SKM-1 (cell line): ENCODE data around the gene BDKRB2.

Source experiments
- DNase-seq: peaks from one replicate; lab custom pipeline; 2025; ENCODE audit not compliant: unreplicated experiment; lab: John Stamatoyannopoulos, UW

The BDKRB2 gene

DNA sequence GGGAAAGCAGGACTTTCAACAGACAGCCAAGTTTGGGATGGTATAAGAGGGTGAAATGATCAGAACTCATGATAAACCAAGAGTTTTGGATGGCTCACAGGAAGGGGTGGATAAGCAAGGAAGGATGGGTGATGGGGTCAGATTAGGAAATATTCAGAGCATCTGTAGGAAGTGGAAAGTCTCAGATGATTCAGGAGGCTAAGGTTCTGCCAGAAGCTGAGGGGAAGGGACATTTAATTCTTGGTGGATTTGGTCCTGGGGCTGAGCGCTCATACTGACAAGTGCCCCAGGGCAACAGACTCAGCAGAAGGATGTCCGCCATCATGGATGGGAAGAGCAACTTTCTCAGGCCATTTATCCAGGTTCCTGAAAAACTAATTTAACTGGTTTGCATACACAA is 28.4 kb upstream of the BDKRB2 start:
- DNase-seq, result no peak

DNA sequence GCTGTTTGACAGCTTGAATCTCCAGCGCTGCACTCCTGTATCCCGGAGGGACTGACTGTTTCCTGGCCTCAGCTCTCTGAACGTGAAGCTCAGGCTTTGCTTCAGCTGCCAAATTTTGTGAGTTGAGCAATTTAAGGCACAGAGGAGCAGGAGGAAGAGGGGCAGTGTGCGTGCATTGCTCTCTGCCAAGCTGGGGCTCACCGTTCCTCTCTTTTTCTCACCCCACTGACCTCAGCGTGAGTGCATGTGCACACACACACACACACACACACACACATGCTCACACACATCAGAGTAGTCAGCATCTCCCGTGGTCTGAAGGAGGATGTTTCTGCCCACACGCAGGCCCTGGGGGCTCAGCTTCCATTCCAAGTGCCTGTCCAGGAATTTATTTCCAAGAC is 27.8 kb upstream of the BDKRB2 start:
- no peak for DNase-seq

DNA sequence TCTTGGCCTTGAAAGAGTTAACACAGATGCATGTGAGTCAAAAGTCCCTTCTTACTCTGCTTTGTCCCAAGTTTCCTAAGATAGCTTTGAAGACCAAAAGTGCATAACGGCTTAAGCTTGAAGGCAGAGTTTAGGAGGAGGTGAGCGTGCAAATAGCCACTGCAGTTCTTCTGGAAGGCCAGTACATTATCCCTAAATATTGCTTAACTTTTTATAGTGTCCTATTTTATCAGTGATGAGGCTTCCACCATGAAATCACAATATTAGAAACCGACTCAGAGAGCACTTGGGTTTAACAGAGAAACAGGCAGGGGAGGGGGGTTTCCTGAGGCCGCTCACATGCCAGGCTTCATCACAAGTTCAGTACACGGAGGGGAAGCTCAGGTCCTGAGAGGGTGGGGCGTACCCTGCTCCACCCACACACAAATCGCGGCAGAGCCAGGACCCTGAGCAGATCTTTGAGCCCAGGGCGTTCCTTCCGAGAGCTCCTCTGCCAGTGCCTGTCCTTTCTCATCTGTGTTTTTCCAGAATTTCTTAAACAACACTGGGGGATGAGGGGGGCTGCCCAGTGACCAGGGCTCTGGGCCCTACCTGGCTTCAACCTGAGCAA is 26.8 kb upstream of the BDKRB2 start:
- DNase-seq, result no peak

DNA sequence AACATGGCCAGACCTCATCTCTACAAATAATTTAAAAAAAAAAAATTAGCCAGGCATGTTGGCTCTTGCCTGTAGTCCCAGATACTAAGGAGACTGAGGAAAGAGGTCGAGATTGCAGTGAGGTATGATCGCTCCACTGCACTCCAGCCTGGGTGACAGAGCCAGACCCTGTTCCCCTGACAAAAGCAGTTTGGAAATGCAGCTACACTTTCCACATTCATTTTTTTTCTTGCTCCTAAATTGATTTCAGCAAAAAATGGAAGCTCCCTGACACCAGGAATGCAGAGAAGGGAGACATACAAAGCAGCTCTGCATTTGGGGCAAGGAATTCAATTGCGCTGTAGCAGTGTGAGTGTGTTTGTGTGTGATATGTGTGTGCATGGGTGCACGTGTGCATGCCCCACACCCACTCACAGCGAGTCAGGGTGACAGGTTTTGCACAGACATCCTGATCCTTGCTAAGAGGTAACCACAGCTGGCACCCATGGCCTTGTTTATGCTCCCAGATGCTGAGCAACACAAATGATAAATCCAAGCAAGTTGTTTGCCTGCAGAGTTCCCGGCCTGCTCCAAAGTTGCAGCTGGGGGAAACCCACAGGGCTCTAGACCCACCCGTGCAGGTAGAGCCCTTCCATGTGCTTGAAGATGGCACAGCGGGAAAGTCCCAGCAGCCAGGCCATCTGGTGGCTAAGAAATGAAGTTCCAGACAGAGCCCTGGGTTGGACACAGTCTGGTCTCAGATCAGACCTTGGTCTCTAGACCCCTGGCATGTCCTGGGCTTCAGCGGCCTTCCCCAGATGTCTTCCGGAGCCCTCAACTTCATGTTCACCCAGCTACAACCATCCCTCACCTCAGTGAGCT is 25.9 kb upstream of the BDKRB2 start:
- DNase-seq, result no peak

DNA sequence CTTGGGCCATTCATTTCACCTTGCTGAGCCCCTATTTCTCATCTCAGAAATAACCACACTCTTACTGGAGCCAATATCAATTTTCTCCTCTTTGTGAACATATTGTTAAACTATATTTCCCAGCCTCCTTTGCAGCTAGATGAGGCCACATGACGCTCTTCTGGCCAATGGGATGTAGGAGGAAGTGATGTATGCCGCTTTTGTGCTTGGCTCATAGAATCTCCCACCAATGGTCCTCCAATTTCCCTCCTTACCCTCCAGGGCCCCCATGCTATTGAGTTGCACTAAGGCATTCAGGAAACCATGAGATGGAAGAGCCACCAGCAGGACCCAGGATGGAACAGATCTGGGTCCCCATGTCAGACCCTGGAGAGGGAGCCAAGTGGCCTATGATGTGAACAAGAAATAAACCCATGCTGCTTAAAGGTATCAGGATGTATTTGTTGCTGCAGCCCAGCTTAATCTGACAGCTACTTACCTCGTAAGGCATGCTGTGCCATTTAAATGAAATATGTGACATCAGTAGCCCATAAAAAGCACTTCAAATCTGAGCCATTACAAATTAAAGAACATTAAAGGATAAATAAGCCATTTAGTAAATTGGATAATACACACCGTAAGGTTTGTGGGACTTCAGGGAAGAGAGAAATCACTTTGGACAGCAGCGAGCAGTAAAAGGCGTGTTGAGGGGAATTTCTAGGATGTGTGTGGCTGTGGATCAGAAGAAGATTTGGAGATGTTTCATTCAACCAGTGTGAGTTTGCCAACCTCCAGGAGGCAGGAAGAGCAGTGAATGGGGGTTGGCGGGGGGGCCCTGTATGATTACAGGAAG is 24.4 kb upstream of the BDKRB2 start:
- DNase-seq, result no peak

DNA sequence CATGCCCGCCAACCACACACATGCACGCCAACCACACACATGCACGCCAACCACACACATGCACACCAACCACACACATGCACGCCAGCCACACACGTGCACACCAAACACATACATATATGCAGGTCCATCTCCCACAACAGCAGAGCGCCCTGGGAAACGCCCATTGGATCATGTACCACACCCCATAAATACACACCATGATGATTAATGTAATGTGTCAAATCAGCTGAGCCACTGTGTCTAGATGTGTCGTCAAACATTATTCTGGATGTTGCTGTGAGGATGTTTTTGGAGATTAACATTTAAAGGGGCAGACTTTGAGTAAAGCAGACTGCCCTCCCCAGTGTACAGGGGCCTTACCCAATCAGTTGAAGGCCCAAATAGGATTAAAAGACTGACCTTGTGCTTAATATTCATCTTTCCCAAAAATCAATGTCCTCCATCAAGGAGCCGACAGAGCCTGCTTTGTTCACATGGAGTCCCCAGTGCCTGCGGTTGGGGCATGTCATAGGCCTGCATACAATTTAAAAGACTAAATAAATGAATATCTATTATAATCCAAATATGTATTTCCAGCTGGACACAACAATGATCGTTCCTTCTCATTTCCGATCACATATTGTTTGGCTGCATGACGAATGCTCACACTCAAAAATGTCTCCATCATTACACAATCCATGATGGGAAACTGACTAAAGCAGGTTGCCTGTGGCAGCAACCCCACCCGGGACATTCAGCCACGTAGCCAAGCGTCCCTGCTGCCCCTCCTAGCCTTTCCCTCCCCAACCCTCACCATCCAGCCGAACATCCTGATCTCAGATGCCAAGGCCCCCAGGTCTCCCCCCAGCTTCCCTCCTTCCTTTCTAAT is 23.2 kb upstream of the BDKRB2 start:
- no peak for DNase-seq

DNA sequence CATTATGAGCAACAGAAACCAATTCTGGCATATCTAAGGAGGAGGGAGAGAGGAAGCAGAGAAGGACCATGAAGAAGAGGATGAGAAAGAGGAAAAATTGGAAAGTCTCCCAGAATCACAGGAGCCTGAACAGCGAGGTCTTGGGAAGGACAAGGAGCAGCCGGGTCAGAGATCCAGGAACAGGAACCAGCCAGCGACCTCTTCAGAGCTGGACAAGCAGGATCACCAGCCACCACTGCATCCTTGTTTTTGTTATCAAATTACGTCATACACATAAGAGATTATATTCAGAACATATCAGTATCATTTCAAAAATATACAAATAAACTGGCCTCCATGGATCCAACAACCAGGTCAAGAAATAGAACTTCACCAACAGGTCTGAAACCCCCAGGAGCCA is 22.1 kb upstream of the BDKRB2 start:
- no peak for DNase-seq

DNA sequence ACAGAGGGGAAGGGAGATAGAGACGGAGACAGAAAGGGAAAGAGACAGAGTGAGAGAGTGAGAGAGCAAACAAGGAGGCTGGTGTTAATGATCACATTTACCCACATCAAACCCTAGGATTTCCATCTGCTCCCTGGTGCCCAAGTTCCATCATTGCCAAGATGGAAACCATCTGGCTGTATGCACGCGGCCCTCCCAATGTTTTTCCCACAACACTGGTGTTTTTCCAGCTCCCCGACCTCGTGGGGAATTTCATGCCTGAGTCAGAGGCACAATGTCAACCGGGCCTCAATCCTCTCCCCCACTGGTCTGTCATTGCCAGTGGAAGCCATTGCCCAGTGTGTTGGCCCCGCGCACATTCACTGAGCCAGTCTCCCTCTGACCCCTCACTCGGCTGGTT is 19.9 kb upstream of the BDKRB2 start:
- DNase-seq, result no peak

DNA sequence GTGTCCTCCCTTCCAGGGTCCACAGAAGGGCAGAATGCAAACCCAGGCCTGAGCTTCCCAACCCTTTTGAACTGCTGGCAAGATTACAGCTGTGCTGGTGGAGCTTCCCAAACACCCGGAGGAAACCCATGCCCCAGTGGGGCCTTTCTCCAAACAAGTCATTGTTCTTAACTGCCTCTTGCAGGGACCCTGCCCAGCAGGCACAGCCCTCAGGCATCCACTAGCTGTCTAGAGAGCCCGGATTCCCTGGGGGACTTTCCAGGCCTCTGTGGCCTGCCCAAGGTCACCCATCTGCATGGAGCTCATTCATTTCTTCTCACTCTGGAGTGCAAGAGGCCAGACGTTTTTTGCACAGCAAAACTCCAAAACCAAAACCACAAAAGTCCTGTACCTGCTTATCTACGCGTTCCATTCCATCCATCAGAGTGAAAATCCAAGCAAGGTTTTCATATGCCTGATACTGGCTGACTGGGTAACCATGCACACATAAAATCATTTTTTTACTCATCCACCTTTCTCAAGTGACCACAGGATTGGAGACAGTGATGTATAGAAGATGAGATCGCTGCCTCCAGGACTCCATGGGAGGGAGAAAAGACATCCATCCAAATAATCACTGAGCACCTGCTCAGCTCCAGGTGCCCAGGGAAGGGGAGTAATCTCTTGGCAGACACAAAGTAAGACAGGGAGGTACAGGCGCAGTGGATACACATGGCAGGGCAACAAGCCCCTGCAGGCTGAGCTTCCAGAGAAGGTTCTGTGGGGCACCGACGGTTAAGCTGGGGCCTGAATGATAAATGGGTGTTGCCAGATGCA is 17.2 kb upstream of the BDKRB2 start:
- no peak for DNase-seq

DNA sequence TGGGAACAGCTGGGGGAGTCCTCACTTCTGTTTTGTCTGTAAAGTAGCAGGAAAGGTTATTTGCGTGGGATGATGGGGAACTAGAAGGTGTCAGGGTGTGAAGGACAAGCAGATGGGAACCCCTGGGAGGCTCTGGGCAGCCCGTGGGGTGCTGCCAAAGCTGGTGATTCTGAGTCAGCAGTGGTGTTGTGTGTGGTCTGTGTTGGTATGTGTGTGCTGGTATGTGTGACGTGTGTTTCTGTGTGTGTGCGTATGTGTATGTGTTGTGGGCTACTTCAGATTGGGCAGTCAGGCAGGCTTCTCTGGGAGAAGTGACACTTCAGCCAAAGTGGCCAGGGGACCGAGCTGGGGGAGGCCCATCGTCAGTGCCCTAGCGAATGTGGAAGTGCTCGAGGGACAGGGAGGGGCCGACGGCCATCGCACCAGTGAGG is 15.3 kb upstream of the BDKRB2 start:
- no peak for DNase-seq

DNA sequence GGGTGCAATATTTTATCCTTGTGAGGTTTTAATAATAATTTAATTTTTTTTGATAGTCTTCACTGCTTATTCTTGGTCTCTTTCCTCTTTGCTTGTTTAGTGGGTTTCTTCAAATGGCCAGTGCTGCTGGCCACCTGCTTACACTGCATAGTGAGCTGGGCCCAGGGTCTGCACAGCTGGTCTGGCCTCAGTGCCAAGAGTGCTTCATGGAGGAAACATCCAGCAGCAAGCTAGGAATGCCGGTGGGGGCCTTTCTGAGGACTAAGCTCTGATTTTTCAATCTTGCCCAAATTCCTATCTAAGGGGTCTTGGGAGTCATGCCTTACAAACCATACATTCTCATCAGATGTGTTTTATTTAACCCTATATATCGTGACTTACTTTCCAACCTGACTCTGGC is 13.3 kb upstream of the BDKRB2 start:
- no peak for DNase-seq

DNA sequence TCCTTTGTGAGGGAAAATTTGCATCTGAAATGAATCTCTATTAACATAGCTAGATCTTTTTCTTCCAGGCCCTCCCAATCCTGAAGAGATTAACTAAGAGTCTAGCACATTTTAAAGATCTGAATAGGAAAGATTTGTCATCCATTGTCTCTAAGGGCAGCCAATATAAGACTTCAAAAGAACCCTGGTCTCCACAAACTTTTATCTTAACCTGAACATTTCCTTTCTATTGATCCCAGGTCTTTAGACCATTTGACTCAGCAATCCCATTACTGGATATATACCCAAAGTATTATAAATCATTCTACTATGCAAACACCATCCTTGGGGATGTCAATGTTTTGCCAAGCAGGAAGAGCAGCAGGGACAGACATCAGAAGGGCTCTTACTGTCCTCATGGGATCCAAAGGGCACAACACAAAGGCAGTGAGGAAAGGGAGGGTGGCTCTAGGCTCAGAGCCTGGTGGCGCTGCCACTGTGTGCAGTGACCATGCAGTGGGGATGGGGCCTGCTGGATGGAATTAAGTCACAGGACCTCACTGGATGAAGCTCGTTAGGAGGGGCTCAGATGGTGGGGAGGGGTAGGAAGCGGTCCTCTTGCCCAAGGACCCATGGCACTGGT is 12.7 kb upstream of the BDKRB2 start:
- no peak for DNase-seq

DNA sequence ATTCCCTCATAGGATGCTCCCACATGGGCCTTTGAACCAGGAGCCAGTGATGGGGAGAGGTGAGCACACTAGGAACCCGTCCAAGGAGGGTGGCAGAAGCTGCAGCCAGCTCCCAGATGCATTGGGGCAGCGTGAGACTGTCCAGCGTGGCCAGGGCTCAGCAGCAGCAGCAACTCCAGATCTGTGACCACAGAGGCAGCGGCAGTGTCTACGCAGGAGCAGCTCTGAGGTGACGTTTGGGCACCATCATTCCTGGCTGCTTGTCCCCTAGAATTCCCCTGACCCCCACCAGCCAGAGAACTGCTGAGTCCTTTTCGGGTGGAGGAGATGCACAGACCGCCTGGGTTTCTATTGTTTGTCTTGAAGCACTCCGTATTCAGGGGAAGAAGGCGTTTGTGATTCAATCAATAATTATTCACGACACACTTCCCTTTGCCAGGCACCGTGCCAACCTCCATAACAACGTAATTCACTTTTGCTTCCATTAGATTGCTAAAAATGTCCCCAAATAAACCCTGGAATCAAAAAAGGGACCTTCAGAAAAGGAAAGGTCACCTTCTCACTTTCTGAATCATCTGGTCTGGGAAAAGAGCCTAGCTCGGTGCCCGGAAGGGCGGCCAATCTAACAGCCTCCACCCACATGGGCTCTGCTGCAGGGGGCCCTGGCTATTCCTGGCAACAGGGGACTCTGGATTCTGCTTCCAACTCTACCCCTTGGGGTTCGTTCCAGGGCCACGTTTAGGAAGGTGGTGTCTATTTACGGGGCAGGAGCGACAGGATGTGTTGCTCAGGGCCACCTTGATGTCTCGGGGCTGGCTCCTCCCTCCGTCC is 11.4 kb upstream of the BDKRB2 start:
- no peak for DNase-seq

DNA sequence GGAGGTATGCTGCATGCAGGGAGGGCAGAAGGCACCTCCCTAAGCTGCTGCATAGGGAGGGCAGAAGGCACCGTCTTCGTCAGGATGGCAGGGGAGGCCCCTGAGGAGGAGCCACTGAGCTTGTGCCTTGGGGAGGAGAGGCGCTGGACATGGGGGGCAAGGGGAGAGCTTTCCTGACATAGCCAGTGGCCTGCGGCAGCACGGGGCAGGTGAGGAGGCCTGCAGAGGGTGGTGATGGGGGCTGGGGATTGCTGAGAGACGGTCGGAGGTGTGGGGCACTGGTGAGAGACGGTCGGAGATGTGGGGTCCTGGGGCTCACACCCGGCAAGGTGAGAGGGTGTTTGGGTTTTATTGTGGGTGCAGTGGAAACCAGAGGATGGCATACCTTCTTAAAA is 10.4 kb upstream of the BDKRB2 start:
- DNase-seq, result no peak

DNA sequence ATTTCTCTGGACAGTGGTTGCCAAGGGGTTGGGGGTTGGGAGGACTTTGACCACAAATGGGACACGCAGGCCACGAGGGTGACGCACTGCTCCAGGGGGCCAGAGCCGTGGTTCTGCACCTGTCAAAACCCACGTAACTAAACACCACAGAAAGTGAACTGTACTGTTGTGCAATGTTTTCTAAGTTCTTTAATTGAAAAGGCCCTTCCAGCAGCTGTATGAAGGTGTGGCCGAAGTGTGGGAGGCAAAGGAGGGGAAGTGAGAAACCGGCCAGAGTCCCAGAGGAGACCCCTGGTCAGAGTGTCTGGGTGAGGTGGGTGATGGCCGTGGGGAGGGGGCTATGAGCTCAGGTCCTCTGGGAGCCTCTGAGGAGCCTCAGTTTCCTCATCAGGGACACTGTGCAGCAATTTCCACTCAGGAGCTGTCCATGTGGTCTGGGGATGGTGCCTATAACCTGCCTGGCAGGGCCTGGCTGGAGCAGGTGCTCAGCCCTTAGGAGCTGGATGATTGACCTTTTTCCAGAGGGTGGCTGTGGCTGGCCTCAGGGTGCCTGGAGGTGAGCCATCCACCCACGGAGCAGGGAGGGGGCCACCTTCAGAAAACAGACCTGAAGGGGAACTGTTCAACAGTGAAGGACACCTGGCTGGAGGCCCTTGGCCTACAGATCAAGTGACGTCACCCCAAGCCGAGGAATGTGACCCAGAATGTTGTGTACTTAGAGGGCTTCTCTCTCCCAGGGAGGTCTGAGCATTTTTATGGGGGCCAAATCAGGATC is 9.8 kb upstream of the BDKRB2 start:
- DNase-seq, result no peak

DNA sequence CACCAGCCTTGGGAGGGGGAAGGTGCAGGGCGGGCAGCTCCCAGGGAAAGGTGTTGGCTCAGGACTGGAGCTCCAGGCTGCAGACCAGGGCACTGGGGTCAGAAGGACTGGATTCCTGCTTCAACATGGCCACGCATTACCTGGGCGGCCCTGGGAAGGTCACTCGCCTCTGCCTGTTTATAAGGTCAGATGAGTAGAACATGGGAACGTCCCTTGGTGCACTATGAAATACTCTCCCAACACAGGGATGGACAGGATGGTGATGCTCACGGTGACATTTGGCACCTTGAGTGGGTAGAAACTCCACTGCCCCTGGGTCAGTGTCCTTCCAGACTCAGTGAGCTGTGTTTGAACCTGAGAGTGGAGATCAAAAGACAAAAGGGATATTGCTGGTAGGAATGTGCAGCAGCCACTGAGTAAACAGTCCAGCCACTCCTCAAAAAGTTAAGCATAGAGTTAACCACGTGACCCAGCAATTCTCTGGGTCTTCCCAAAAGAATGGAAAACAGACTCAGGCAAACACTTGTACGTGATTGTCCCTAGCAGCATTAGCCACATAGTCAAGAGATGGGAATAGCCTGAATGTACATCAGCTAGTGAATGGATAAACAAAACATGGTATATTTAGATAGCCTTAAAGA is 9.1 kb upstream of the BDKRB2 start:
- DNase-seq, result no peak

DNA sequence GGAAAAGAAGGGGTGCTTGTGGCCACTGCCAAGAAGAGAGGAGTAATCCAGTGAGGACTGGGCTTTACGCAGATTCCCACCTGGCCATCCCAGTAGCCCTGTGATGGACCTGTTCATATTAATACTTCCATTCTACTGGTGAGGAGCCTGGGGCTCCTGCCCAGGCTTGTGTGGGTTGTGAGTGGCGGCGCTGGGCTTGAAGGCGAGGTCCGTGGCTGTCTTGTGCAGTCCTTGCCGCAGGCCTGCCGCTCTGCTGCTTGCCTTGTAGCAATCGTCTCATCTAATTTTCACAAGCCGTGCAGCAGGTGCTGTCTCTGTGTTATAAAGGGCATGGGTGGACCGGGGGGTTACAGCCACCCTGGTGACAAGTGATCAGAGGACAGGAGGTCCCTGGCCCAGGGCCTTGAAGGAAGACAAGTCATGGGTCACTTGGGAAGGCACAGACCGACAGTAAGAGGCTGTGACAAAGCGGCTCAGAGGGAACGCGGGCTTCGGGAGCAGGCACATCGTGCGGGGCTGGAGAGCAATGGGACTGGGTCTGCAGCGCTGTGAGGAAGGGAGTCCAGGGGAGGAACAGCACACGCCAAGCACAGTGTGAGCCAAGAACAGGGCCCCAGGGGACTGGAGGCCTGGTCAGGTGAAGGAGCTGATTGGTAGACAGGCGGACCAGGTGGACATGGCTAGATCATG is 7.3 kb upstream of the BDKRB2 start:
- no peak for DNase-seq
